ENCODE data around the gene FLAD1. TPM values are rescaled to one million over a fixed set of nuclear protein-coding genes. Genes with fewer than 3 reads are reported as not detected.
A peak's percentile ranks its signal among the peaks of the same experiment; 100 is the strongest.

The FLAD1 gene
- total and polyA plus RNA-seq, 2 of the 4 experiments (the other 2 are of a cell fraction): 26.3 to 37.3 TPM

- TF ChIP-seq RAD21 (IDR thresholded peaks at IDR 0.05; ENCODE audit: low read length): no peak
Measured at GRCh38 chr1:154962156-154962749, 20.9 kb upstream of the FLAD1 start (continued).

GRCh38 chr1:154962795-154963330, 20.3 kb upstream of the FLAD1 start:
- Histone ChIP-seq H3K4ac (ENCODE audit: low read depth, low read length) (no peak overlapping the region; the same call in 1 of the 2 replicates), H3K9me3 (ENCODE audit: control insufficient read depth, insufficient read depth, low read length) (no peaks in the 10 kb centered on the region), H3K18ac (ENCODE audit: low read depth, low read length) (no peak overlapping the region), H2BK15ac (ENCODE audit: low read depth, low read length) (no peak overlapping the region), H4K8ac (ENCODE audit: low read depth in 2 of 2, low read length in 2 of 2) (peak overlapping the region in 1 of 2 experiments; percentile 88; a peak in 1 of 4 replicates), H3K9me1 (ENCODE audit: insufficient read depth, low read length) (no peaks in the 10 kb centered on the region), H3K23ac (ENCODE audit: low read depth, low read length) (no peak overlapping the region), H2BK20ac (ENCODE audit: low read depth, low read length) (no peak overlapping the region), H2AFZ (replicated peaks; ENCODE audit: low read length, poor library complexity) (no peak overlapping the region), H3K36me3 (ENCODE audit: control insufficient read depth, insufficient read depth, low read length) (peaks cover 62% of the 10 kb centered on the region), H2AK5ac (ENCODE audit: low read depth, low read length) (no peak overlapping the region), H3K4me3 (ENCODE audit: insufficient read depth, low read depth, low read length) (no peak overlapping the region), H3K27me3 (ENCODE audit: control insufficient read depth, insufficient read depth, low read length) (no peaks in the 10 kb centered on the region), H2BK5ac (ENCODE audit: low read depth, low read length, poor library complexity, severe bottlenecking) (no peak overlapping the region), H2BK120ac (ENCODE audit: low read depth, low read length) (no peak overlapping the region), H3K4me1 (ENCODE audit: control insufficient read depth, insufficient read depth, low read length) (peaks cover 8% of the 10 kb centered on the region), H2AK9ac (replicated peaks; ENCODE audit: low read depth, low read length, poor library complexity) (no peak overlapping the region), H4K91ac (ENCODE audit: insufficient read depth, low read depth, low read length) (no peak overlapping the region), H3K9ac (ENCODE audit: low read depth, low read length) (peak overlapping the region; percentile 89), H4K20me1 (ENCODE audit: insufficient read depth, low read length) (peaks cover 31% of the 10 kb centered on the region), H3K14ac (replicated peaks; ENCODE audit: low read depth, low read length) (no peak overlapping the region), H3K4me2 (ENCODE audit: low read depth, low read length) (no peak overlapping the region), H3K27ac (ENCODE audit: insufficient read depth, low read length) (peak overlapping the region; percentile 16; the same call in 1 of the 2 replicates), H4K5ac (ENCODE audit: low read depth, low read length) (no peak overlapping the region), H3K56ac (ENCODE audit: extremely low read depth, insufficient read depth, low read length) (no peak overlapping the region), H3K79me1 (ENCODE audit: low read depth in 1 of 2, low read length in 2 of 2) (peaks cover 29 to 71% of the 10 kb centered on the region in 2 experiments)
- POLR2A ChIA-PET (ENCODE audit: unreplicated experiment): no interaction called here
- in situ Hi-C loops (cut with MboI; ENCODE audit: low sequenced_read_pairs) (no loop called here), intact Hi-C loops (cut with micrococcal nuclease) (no loop called here), dilution Hi-C loops (cut with HindIII; ENCODE audit: low sequenced_read_pairs, unreplicated experiment) (no loop called here)
- no peak for TF ChIP-seq NFE2L2 (IDR thresholded peaks at IDR 0.05; ENCODE audit: low read depth, low read length)
- no peak for TF ChIP-seq RAD21 (IDR thresholded peaks at IDR 0.05; ENCODE audit: low read length)
- TF ChIP-seq POLR2A (IDR thresholded peaks at IDR 0.05; ENCODE audit: low read depth, low read length): no peak
- no peak for TF ChIP-seq MXI1 (IDR thresholded peaks at IDR 0.05; ENCODE audit: borderline replicate concordance, low read depth, low read length)
- no peak for TF ChIP-seq MAFK (IDR thresholded peaks at IDR 0.05; ENCODE audit: low read depth, low read length)
- TF ChIP-seq ELK1 (IDR thresholded peaks at IDR 0.05; ENCODE audit: borderline replicate concordance, low read depth, low read length): no peak
- TF ChIP-seq USF2 (IDR thresholded peaks at IDR 0.05; ENCODE audit: low read depth, low read length): no peak
- TF ChIP-seq SMC3 (IDR thresholded peaks at IDR 0.05; ENCODE audit: low read depth, low read length): no peak
- 33% methylated on average over 1 of the region's 6 CpGs; no CpG with 5 or more reads in 1 of the 2 experiments for WGBS, 2 experiments (ENCODE audit: extremely low coverage in 2 of 2, insufficient read length in 1 of 2)
- CTCF ChIA-PET: no interaction called here
- BruUV-seq (replicated peaks): no TSS peak
- DNase-seq (no peak), ATAC-seq (ENCODE audit: low read depth) (no peak)
